Measurements from ENCODE around the gene ADM2.

ADM2 gene

DNA sequence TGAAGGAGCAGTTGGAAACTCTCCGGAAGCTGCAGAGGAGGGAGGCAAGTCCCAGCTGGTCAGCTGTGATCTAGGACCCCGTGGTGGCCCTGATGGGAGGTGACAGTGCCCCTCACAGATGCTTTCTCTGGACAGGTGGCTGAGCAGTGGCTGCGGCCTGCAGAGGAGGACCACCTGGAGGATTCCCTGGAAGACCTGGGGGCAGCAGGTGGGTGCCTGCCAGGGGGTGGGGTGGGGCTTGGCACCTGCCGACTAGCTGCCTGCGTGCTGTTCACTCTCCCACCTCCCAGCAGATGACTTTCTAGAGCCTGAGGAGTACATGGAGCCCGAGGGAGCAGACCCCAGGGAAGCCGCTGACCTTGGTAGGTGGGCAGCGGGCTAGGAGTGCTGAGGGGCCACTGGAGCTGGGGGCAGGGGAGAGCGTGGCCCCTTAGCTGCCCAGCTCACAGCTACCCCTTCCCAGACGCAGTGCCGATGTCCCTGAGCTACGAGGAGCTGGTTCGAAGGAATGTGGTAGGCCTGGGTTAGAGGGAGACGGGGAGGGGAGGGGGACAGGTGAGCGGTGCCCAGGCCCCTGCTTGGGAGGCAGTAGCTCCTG lies 41.0 kb downstream of the ADM2 start:
- no peak for DNase-seq (ENCODE audit: low spot score in 2 of 2)
- peaks cover 64% of the 10 kb centered on the region for H3K36me3 ChIP-seq (replicated peaks)
- in situ Hi-C loops (cut with MboI; ENCODE audit: low sequenced_read_pairs): no loop called here

GRCh38 chr22:50522806-50523438 lies 41.6 kb downstream of the ADM2 start:
- Histone ChIP-seq H3K36me3 (replicated peaks) (peaks cover 59% of the 10 kb centered on the region), H3K9me3 (no peaks in the 10 kb centered on the region), H3K27me3 (ENCODE audit: low read depth) (no peaks in the 10 kb centered on the region), H3K4me3 (no peak overlapping the region), H3K4me1 (peaks cover 8% of the 10 kb centered on the region; the same call in 1 of the 2 replicates)
- in situ Hi-C loops (cut with MboI; ENCODE audit: low sequenced_read_pairs): no loop called here
- DNase-seq (ENCODE audit: low spot score in 2 of 2): no peak

More for the DNA sequence above, 41.0 kb downstream of the ADM2 start:
- Histone ChIP-seq H3K27me3 (ENCODE audit: low read depth) (no peaks in the 10 kb centered on the region), H3K4me3 (no peak overlapping the region), H3K9me3 (no peaks in the 10 kb centered on the region), H3K4me1 (peaks cover 7% of the 10 kb centered on the region; the same call in 1 of the 2 replicates)

DNA sequence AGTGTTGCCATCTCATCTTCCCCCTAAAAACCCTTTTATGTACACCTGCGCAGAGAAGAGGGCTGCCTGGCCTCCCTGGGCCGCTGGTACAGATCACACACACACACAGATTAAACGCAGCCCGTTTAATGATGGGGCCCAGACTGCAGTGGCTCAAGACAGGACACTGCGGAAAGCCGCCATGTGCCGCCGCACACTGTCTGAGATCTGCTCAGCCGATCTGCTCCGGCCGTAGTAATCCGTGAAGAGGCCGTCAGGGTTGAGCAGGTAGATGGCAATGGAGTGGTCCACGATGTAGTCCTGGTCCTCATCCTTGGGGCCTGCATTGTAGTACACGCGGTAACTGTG lies 42.1 kb downstream of the ADM2 start:
- Histone ChIP-seq H3K4me1 (peaks cover 8% of the 10 kb centered on the region; the same call in 1 of the 2 replicates), H3K4me3 (no peak overlapping the region), H3K9me3 (no peaks in the 10 kb centered on the region), H3K27me3 (ENCODE audit: low read depth) (no peaks in the 10 kb centered on the region), H3K36me3 (replicated peaks) (peaks cover 54% of the 10 kb centered on the region)
- in situ Hi-C loops (cut with MboI; ENCODE audit: low sequenced_read_pairs): no loop called here
- no peak for DNase-seq (ENCODE audit: low spot score in 2 of 2)

DNA sequence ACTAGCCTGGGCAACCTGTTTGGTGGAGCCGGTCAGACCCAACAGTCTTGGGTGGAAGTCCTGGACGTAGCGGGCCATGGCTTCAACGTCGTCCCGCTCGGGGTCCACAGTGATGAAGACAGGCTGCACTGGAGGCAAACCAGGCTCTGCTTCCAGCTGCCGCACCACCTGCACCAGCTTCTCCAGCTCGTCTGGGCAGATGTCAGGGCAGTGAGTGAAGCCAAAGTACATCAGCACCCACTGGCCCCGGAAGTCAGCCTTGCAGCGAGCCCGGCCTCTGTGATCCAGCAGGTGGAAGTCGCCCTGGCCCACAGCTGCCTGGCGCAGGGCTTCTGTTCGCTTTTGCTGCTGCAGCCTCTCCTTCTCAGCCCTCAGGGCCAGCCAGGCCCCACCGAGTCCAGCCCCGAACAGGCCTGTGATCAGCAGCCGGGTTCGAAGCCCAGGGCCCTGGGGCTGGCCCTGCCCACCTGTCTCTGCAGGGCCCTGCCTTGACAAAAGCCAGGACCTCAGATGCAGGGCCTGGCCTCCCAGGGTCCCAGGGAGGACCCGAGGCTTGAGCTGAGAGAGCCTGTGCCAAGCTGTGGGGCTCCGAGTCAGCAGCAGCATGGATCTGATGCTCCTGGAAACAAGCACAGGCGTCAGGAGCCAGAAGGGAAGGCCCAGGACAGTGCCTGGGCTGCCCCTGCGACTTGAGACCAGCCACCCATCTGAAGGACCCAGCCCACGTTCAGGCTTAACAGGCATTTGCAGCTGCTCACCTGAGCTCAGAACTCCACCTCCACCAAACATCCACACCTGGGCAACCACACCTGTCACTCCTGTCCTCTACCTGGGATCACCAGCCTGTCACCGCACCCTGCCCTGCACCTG lies 42.7 kb downstream of the ADM2 start:
- Histone ChIP-seq H3K4me3 (peak overlapping the region; percentile 87), H3K9me3 (no peaks in the 10 kb centered on the region), H3K36me3 (replicated peaks) (peaks cover 50% of the 10 kb centered on the region), H3K4me1 (peaks cover 8% of the 10 kb centered on the region; the same call in 1 of the 2 replicates), H3K27me3 (ENCODE audit: low read depth) (no peaks in the 10 kb centered on the region)
- DNase-seq (ENCODE audit: low spot score in 2 of 2): peak in 1 of 2 experiments; percentile 23
- in situ Hi-C loops (cut with MboI; ENCODE audit: low sequenced_read_pairs): no loop called here

GRCh38 chr22:50524676-50525103 lies 43.3 kb downstream of the ADM2 start:
- H3K9me3 ChIP-seq: no peaks in the 10 kb centered on the region
- H3K4me3 ChIP-seq: peak overlapping the region; percentile 87
- DNase-seq (ENCODE audit: low spot score in 2 of 2): no peak
- peaks cover 8% of the 10 kb centered on the region; the same call in 1 of the 2 replicates for H3K4me1 ChIP-seq
- in situ Hi-C loops (cut with MboI; ENCODE audit: low sequenced_read_pairs): no loop called here
- H3K27me3 ChIP-seq (ENCODE audit: low read depth): no peaks in the 10 kb centered on the region
- H3K36me3 ChIP-seq (replicated peaks): peaks cover 43% of the 10 kb centered on the region

DNA sequence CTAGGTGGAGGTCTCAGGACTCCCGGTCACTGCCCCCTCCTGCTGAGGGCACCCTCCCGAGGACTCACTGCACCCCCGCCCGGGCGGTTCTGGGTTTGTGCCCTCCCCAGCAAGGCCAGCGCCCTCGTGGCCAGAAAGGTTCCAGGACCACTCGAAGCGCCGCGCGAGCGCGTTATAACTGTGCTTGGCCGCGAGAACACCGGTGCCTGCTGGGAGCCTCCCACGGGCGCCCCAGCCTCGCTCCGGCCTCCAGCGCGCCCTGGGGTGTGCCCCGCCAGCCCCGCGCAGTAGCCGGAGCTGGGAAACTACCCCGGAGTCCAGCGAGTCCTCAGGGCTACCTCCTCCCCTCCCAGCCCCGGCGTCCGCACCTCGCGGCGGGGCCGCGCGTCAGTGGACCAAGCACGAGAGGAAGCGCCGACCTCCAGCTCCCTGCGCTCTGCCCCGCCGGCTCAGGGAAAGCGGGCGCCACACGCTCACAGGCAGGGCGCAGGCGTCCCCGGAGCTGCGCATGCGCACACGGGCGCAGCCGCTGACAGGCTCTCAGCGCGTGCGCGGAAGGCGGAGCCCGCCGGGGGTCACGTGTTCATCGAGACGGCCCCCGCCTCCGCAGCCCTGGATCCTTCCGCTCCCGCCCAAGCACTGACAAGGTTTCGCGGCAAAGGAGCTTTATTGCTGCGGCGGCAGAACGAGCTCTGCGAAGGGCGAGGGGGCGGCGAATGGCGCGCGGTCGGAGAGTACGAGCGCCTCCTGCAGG lies 43.9 kb downstream of the ADM2 start, which contains the start of gene SCO2:
Gene SCO2 (minus strand): TSS at position 495 of the 754 bp plus-strand sequence. CDS start 1,187 bp downstream, outside the sequence.
- peaks cover 9% of the 10 kb centered on the region for H3K4me1 ChIP-seq
- H3K4me3 ChIP-seq: peak within 1 kb of the TSS; percentile 87
- H3K27me3 ChIP-seq (ENCODE audit: low read depth): no peaks in the 10 kb centered on the region
- in situ Hi-C loops (cut with MboI; ENCODE audit: low sequenced_read_pairs): no loop called here
- peak; percentile 92 to 98 for DNase-seq (ENCODE audit: low spot score in 2 of 2)
- peaks cover 42% of the 10 kb centered on the region for H3K36me3 ChIP-seq (replicated peaks)
- H3K9me3 ChIP-seq: no peaks in the 10 kb centered on the region

GRCh38 chr22:50525858-50526107 lies 44.4 kb downstream of the ADM2 start:
- in situ Hi-C loops (cut with MboI; ENCODE audit: low sequenced_read_pairs): no loop called here
- Histone ChIP-seq H3K4me1 (peaks cover 12% of the 10 kb centered on the region), H3K9me3 (no peaks in the 10 kb centered on the region), H3K4me3 (peak overlapping the region; percentile 87), H3K27me3 (ENCODE audit: low read depth) (no peaks in the 10 kb centered on the region), H3K36me3 (replicated peaks) (peaks cover 38% of the 10 kb centered on the region)
- no peak for DNase-seq (ENCODE audit: low spot score in 2 of 2)

DNA sequence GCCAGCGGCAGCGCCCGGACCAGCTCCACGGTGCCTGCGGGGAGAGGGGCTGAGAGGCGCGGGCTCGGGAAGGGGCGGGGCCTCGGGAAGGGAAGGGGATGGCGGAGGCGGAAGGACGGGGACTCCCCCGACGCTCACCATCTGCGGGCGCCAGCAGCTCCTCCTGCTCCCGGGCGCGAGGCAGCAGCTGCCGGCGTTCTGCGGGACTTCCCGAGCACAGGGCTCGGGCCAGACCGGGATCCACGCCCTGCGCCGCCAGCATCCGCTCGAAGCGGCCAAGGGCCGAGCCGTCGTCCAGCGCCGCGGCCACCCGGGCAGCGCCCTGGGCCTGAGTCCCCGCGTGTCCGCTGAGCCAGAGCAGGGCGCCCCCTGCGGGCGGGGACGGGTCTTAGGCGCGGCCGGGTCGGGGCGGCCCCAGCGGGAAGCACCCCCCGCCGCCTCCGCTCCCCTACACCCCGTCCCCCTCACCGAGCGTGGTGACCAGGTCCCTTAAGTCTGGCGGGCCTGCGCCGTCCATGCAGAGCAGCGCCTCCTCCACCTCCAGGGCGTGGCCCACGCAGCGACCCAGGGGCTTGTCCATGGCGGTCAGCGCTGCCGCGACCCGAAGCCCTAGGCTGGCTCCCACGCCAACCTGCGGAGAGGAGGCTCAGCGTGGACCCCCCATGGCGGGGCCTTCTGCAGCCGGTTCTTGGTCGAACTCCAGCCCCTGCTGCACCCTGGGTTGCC lies 44.9 kb downstream of the ADM2 start:
- Histone ChIP-seq H3K36me3 (replicated peaks) (peaks cover 35% of the 10 kb centered on the region), H3K27me3 (ENCODE audit: low read depth) (no peaks in the 10 kb centered on the region), H3K4me1 (peaks cover 16% of the 10 kb centered on the region), H3K4me3 (peak overlapping the region; percentile 87), H3K9me3 (no peaks in the 10 kb centered on the region)
- DNase-seq (ENCODE audit: low spot score in 2 of 2): peak; percentile 69 to 93
- in situ Hi-C loops (cut with MboI; ENCODE audit: low sequenced_read_pairs): no loop called here

DNA sequence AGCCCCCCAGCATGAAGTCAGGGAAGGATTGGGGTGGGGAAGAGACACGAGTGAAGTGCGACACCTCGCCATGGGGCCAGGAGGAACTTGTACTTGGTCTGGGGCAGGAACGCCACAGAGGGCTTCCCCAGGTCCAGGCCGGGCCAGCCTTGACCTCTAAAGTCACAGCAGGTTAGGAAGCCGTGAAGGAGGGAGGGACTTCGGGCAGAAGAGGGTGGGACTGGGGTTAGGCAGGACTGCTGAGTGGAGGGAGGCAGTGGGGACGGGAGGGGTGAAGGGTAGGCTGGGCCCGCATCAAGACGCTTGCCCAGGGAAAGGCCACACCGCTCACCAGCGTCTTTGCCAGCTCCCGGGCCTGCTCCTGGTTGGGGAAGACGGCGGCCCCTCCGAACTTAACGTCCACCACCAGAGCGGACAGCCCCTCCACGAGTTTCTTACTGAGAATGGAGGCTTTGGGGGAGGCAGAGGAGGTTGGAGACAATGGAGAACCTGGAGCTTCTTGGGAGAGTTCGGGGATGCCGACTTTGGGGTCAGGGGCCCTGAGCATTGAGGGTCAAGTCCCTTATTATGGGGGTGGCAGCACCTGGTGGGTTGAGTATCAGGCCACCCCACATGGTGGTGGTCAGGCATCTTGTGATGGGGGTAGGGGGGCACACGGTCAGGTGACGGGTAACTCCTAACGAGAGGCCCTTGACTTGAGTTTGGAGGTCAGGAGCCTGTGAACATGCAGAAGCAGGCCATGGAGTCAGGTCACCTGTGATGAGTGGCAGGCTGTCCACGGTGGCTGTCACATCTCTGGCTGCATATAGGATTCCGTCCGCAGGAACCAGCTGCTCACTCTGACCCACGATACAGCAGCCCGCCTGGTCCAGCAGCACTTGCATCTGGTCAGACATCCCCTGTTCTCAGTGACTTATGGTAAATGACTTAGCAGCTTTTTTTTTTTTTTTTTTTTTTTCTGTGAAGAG lies 45.8 kb downstream of the ADM2 start:
- Histone ChIP-seq H3K36me3 (replicated peaks) (peaks cover 27% of the 10 kb centered on the region), H3K9me3 (no peaks in the 10 kb centered on the region), H3K4me3 (peak overlapping the region; percentile 87), H3K4me1 (peaks cover 17% of the 10 kb centered on the region), H3K27me3 (ENCODE audit: low read depth) (no peaks in the 10 kb centered on the region)
- in situ Hi-C loops (cut with MboI; ENCODE audit: low sequenced_read_pairs): no loop called here
- DNase-seq (ENCODE audit: low spot score in 2 of 2): peak; percentile 82 to 90

DNA sequence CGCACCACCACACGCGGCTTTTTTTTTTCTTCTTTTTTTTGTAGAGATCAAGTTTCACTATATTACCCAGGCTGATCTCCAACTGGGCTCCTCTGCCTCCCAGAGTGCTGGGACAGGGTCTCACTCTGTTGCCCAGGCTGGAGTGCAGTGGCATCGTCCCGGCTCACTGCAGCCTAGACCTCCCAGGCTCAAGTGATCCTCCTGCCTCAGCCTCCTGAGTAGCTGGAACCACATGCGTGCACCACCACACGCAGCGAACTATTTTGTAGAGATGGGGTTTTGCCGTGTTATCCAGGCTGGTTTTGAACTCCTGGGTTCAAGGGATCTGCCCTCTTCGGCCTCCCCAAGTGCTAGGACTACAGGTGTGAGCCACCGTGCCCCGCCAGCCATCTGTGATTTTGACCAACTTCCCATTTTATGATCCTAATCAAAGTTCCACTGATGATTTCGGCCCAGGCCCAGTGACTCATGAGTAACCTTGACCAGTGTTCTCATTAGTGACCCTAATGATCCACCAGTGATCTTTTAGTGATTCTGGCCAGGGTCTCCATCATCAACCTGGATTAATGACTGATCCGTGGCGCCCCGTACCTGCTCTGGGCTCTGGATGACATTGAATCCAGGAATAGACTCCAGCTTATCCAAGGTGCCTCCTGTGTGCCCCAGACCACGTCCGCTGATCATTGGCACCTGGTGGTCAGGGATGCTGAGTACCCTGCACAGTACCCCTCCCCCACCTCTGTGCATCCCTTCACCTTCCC lies 46.8 kb downstream of the ADM2 start:
- peaks cover 17% of the 10 kb centered on the region for H3K4me1 ChIP-seq
- no peak overlapping the region for H3K4me3 ChIP-seq
- in situ Hi-C loops (cut with MboI; ENCODE audit: low sequenced_read_pairs): no loop called here

DNA sequence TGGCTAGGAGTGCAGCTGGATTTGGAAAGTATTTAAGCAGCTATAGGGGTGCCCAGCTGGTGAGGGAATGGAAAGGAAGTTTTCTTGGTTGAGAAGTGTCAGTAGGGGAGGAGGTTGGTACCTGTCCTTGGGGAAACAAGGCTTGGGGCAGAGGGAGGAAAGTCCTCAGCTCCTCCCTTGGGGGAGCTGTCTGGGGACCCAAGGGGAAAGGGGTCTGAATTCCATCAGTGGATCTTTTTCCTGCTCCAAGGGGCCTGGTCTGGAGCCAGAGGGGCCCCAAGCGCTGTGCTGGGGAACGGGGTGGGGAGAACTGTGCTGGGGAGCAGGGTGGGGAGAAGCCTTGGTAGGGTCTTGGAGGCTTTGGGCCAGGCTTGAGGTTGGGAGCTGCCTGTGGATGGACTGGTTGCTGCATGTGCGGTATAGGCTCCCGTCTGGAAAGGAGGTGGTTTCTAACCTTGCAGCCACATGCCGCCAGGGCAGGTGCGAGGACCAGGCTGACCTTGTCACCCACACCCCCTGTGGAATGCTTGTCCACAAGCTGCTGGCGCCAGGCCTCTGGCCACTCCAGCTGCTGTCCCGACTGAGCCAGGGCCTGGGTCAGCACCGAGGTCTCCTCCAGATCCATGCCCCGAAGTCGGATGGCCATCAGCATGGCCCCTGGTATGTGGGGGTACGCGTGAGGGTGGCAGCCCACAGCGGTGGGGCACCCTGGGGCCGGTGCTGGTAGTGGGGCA lies 47.5 kb downstream of the ADM2 start:
- H3K4me1 ChIP-seq: peaks cover 17% of the 10 kb centered on the region
- H3K4me3 ChIP-seq: no peak overlapping the region
- peak in 1 of 2 experiments; percentile 35 for DNase-seq (ENCODE audit: low spot score in 2 of 2)
- in situ Hi-C loops (cut with MboI; ENCODE audit: low sequenced_read_pairs): no loop called here
- no peaks in the 10 kb centered on the region for H3K27me3 ChIP-seq (ENCODE audit: low read depth)
- no peaks in the 10 kb centered on the region for H3K9me3 ChIP-seq
- peaks cover 11% of the 10 kb centered on the region for H3K36me3 ChIP-seq (replicated peaks)

More for the DNA sequence above, 46.8 kb downstream of the ADM2 start:
- Histone ChIP-seq H3K27me3 (ENCODE audit: low read depth) (no peaks in the 10 kb centered on the region), H3K36me3 (replicated peaks) (peaks cover 18% of the 10 kb centered on the region), H3K9me3 (no peaks in the 10 kb centered on the region)
- DNase-seq (ENCODE audit: low spot score in 2 of 2): no peak

All from HAP-1 (cell line).